LoVo (cell line): ENCODE data around the gene FRG2.
"Not testable (repeated sequence)": the region's sequence is repeated elsewhere in the genome, so short reads cannot be mapped to it uniquely, and the experiment has no call there.

Experiments
- DNase-seq: peaks from one replicate; pipeline ENCODE4 v3.0.0-alpha.2; 2016; ENCODE audit warnings: low spot score

The FRG2 gene

DNA sequence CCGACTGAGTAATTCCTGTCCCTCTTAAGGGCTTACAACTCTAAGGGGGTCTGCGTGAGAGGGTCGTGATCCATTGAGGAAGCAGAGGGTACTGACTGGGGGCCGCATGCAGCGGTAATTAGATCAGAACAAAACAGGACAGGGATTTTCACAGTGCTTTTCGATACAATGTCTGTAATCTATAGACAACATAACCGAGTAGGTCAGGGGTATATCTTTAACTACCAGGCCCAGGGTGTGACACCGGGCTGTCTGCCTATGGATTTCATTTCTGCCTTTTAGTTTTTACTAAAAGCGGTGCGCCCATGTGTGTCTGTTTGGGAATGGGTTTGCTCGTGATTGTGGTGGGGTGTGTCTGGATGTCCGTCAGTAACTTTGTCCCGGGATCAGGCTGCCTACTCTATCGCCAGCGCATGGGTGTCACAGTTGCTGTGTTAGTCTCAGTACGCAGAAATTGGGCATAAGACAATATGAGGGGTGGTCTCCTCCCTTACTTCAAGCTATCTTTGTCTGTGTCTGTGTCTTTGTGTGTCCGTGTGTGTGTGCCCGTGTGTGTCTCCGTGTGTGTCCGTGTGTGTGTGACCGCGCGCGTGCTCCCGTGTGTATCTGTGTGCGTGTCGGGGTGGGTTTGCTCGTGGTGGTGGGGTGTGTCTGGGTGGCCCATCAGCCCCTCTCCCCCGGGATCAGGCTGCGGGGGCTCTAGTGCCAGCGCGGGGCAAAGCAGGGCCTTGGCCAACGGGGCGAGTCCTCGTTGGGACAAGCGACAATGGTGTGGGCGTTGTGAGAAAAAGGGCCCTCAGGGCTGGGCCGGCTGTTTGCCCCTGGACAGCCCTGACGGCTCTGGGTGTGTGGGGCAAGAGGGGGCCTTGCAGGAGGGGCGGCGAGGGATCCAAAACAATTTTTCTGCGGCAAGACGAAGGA lies 10.4 kb downstream of the FRG2 start:
- DNase-seq: no peak

DNA sequence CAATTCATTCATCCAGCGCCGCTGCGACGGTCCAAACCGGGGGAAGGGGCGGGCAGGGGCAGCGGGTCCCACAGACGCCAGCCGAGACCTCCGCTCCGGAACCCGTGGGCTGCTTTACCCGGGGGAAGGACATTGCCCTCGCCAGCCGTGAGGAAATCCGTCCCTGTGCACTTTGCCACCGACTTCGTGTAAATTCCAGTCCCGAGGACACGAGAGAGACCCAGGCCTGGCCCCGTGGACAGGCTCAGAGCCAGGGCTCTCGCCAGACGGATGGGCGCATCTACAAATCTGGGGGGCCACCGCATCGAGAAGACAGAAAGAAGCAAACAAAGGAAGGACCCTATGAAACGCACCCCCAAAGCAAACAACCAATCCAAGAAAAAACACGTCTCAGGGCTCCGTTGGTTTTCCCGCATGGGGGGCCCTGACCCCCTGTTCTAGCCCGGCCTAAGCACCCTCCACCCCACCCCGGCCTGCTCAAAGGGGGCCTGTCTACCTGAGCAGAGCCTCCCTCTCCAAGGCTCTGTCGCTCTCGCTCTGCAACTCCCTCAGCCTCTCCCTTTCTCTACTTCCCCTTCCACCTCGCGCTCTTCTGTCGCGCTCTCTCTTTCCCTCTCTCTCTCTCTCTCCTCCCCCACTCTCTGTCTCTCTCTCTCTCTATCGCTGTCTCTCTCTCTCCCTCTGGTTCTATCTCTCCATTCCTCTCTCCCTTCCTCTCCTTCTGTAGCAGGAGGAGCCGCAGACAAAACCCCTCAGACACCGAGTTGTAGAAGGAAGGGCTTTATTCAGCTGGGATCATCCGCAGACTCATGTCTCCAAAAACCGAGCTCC lies 11.3 kb downstream of the FRG2 start:
- no peak for DNase-seq

DNA sequence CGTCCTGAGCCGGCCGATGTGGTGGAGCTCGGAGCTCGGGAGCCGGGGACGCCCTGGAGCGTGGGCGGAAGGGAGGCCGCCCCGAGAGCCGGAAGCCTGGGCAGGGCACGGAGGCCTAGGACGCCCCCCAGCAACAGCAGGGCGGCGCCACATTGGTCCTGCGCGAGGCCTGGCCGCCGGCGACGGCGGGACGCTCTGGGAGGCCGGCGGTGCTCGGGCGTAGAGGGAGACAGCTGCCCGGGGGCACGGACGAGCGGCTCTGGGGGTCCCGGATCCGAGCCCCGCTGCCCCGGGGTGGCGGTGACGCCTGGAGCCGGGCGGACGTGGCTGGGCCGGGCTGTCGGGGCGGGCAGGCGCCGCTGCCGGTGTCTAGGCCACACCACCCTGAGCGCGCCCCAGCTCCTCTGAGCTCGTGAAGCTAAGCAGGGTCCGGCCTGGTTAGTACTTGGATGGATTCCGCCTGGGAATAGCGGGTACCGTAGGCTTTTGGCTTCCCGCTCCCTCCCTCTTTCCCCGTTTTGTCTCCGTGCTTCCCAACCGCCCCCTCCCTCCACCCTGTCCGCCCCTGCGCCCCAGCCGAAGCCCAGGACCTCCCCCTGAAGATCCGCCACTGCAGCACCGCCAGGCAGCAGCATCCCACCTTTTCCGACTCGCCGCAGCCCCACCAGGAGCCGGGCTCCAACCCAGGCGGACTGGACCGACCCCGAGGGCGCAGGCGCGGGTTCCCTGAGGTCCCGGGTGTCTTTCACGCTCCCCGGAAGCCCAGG lies 12.1 kb downstream of the FRG2 start:
- DNase-seq: no peak

DNA sequence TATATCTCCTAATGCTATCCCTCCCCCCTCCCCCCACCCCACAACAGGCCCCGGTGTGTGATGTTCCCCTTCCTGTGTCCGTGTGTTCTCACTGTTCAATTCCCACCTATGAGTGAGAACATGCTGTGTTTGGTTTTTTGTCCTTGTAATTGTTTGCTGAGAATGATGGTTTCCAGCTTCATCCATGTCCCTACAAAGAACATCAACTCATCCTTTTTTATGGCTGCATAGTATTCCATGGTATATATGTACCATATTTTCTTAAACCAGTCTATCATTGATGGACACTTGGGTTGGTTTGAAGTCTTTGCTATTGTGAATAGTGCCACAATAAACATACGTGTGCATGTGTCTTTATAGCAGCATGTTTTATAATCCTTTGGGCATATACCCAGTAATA lies 37.1 kb downstream of the FRG2 start:
- not testable (repeated sequence) for DNase-seq

DNA sequence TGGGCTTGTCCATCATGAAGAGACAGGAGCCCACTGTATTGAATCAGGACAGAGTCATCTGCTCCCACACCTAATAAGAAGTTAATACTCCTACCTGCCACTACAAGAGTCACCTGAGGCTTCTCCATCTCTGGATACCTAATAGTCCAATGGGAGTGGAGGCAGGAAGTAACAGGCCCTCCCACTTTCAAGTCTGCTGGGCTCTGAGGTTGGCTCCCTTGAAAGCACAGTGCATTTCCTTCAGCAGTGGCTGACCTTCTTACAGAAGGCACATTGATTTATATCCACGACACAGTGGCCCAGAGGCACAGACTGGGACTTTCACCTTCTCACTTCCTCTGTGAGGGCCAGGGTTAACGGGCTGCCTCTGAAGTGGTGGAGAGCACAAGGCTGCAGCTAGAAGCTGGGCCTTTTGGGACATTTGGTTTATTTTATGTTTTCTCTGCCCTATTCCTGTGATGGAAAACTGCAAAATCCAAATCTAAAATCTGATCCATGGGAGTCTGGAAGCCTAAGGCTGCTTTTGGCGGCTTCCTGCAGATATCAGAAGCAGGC lies 38.1 kb downstream of the FRG2 start:
- no peak for DNase-seq

DNA sequence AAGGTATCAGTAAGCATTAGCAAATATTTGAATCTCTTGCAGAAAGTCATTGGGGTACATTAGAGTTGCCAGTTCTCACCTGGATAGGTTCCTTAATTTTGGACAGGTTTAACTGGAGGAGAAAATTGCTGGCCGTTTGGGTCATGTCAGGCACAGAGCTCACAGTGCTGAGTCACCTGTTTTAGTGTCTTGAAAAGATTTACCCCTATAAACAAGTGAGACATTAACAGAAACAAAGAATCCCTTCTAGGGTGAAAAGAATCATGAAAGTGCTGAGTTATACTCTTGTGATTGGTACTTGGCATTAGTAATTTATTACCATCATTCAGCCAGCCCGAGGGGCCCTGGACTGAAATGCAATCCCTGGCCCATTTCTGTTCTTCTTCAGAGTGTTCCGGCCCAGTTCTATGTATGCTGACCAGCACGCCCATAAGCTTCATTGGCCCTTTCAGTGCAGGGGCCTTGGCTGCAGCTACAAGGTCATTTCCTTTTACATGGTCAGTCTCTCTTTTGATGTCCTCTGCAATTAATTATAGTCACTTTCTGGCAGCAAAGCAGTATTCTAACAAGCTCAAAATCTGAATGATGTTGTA lies 41.3 kb downstream of the FRG2 start:
- not testable (repeated sequence) for DNase-seq

DNA sequence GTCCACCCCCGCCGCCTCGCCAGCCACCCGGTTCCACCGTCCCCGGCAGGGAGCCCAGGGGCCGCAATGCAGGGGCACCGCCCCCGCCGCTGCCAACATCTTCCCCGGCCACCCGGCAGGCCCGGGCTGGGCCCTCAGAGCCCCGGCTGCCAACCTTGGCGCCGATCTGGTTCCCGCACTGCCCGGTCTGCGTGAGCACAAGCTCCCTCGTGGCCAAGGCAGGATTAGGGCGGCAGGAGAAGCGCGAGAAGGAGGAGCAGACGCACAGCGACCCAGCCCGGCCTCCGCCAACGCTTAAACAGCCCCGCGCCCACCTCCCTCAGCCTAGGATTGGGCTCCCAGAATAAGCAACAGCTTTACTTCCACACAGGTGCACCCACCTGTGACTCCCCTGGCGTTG lies 42.4 kb downstream of the FRG2 start:
- DNase-seq: not testable (repeated sequence)

DNA sequence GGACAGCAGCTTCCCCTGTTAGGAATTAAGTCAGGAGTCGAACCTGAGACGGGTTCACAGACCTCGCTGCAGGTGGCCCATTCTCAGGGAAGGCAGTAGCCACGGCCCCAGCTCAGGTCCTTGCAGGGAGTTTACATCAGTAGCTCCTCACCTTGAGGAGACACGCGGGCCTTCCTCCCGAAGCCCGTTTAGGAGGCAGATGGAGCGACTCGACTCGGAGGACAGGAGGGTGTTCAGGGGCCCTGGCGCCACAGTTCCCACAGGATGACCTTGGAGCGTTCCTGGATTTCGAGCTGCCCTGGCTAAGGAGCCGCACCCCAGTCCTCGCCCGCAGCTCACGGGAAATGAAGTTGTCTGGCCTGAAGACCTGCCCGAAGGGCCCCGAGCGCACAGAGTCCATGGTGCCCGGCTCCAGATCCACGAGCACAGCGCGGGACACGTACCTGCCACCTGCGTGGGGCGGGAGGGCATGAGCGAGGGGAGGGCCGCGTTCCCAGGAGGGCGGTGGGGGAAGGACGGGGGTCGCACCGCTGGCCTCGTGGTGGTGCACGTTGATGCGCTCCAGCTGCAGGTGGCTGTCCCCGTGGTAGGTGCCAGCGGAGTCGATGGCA lies 43.0 kb downstream of the FRG2 start:
- not testable (repeated sequence) for DNase-seq

DNA sequence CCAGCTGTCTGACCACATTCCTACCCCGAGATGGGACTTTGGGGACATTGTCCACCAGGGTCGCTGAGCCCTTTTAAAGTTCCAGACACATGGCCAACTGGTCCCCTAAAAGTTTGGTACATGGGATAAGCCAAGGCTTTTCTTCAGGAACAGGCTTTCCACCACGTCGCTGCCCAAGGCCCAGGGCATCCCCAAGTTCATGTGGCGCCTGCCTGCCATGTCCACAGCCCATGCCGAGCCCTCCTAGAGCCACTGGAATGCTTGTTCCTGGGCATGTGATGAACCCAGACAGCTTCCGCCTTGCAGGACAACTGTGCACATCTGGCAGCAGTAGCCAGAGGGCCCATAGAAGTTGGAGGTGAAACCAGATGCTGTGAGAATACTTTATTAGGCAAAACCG lies 45.1 kb downstream of the FRG2 start:
- no peak for DNase-seq

DNA sequence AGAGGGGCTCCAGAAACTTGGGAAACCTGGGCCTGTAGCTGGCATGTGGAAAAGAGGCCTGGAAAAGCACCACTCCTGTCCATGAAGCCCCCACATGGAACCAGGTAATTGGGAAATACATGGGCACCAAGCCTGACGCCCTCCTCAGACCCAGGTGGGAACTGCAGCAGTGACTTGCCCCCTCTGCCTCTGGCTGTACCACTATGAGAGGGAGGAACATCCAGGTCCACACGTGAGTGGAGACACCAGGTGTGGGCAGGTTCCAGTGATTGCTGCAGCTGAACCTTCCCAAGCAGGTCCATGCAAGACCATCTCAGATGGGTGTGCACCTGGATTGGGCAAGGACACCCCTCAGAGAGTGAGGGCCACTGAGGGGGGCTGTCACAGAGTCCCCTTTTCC lies 46.8 kb downstream of the FRG2 start:
- not testable (repeated sequence) for DNase-seq

DNA sequence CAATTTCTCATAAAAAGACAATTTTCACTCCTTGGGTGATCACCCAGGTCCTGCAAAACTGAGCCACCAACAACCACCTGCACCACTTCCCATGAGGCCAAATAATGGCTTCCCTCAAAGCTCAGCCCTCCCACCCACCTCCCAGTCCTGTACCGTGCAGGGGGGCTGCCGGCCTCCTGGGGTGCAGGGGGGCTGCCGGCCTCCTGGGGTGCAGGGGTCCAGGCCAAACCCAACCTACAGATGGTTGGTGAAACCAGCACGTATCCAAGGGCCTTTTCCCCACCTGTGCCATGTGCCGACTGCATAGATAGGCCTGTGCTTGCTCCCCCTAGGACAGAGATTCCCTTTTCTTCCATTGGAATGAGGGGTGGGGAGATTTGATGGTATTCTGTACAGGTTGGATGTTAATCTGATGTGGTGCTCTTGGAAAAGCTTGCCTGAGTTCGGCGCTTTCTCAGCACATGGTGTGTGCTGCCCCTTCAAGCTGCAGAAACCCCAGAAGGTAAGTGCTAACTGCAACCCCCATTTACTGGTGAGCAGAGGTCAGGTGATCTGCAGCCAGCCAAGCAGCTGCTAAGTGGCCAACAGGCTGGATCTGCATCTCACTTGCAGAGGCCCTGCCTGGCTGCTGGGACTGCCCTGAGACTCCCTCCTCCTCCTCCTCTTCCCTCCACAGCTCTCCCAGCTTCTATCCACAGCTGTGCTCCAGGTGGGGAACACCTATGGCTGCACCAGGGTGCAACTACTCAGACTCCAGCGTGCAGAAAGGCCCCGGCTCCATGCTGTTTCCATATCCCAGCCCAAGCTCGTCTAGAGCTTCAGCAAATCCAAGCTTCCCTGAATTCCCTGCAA lies 47.6 kb downstream of the FRG2 start:
- no peak for DNase-seq
